ENCODE measurements around the gene MAGED1. TPM values are rescaled to one million over a fixed set of nuclear protein-coding genes. Genes with fewer than 3 reads are reported as not detected.

Gene MAGED1
- total and polyA plus RNA-seq, 2 of the 8 experiments (the other 6 are each of a cell fraction or from before 2014, with no cell fraction given) = 91.0 to 91.1 TPM

- peaks cover 0 to 70% of the 10 kb centered on the region in 2 experiments; a peak in 2 of 4 replicates for H3K79me2 ChIP-seq (ENCODE audit: control insufficient read depth in 1 of 2, insufficient read depth in 2 of 2, low read length in 2 of 2)
- H3K4me3 ChIP-seq (ENCODE audit: extremely low read depth in 1 of 4, insufficient read depth in 2 of 4, low read depth in 3 of 4, low read length in 4 of 4) = no peak overlapping the region
- H3K79me1 ChIP-seq (ENCODE audit: low read depth, low read length) = no peaks in the 10 kb centered on the region
- no peak overlapping the region for H4K5ac ChIP-seq (ENCODE audit: insufficient read length, low read depth, low read length)
- no peak overlapping the region for H3K27ac ChIP-seq (ENCODE audit: low read depth, low read length)
- no peak overlapping the region for H2BK12ac ChIP-seq (ENCODE audit: low read depth, low read length)
- no peak overlapping the region for H3K18ac ChIP-seq (ENCODE audit: extremely low read depth, low read length)
- no peaks in the 10 kb centered on the region for H3K36me3 ChIP-seq (ENCODE audit: control insufficient read depth in 2 of 4, insufficient read depth in 4 of 4, low read length in 3 of 4)
- FAIRE-seq = no peak
- H3K14ac ChIP-seq (ENCODE audit: insufficient read length) = no peak overlapping the region
- no peak overlapping the region for H2BK120ac ChIP-seq (replicated peaks; ENCODE audit: low read depth, low read length)
- peaks cover 3% of the 10 kb centered on the region; the same call in 1 of the 2 replicates for H3K23me2 ChIP-seq (ENCODE audit: low read depth, low read length)
- no peak overlapping the region for H2BK5ac ChIP-seq (ENCODE audit: low read depth, low read length)
- WGBS, 2 experiments (ENCODE audit: extremely low coverage in 1 of 2, insufficient coverage in 1 of 2, insufficient read length in 1 of 2, insufficient replicate concordance in 2 of 2, low coverage in 1 of 2, low lambda C conversion rate in 2 of 2, missing lambda C conversion rate in 1 of 2) = 91% methylated on average over 1 of the region's 1 CpG; no CpG with 5 or more reads in 1 of the 2 experiments
- no peak overlapping the region for H2AK5ac ChIP-seq (ENCODE audit: low read depth, low read length)
- H3K9ac ChIP-seq (replicated peaks in 1 of 4; ENCODE audit: extremely low read depth in 1 of 4, low read depth in 3 of 4, low read length in 3 of 4) = no peak overlapping the region
- ChIA-PET POLR2A (ENCODE audit: partially characterized antibody) (no interaction called here), CTCF (ENCODE audit: partially characterized antibody) (no interaction called here)
- H4K91ac ChIP-seq (replicated peaks; ENCODE audit: insufficient read length, low read length) = no peak overlapping the region
- no peak overlapping the region for H3K4me2 ChIP-seq (ENCODE audit: insufficient read depth in 1 of 2, low read depth in 2 of 2, low read length in 2 of 2)
- no peak overlapping the region for H3K4ac ChIP-seq (replicated peaks; ENCODE audit: insufficient read length, low read depth, low read length)
- TF ChIP-seq JUND (IDR thresholded peaks at IDR 0.05; ENCODE audit: low read length) (no peak), NRF1 (IDR thresholded peaks at IDR 0.05; ENCODE audit: low read depth, low read length) (no peak), GTF2F1 (IDR thresholded peaks at IDR 0.05; ENCODE audit: borderline replicate concordance, low read depth, low read length) (no peak), SIRT6 (IDR thresholded peaks at IDR 0.05; ENCODE audit: low read length) (no peak)
- no peak overlapping the region for H3K23ac ChIP-seq (ENCODE audit: insufficient read length)
- no peak for DNase-seq (ENCODE audit: low read depth in 1 of 2, low spot score in 2 of 2)
- no peaks in the 10 kb centered on the region for H3K9me3 ChIP-seq (ENCODE audit: insufficient read depth in 2 of 2, low read depth in 1 of 2, low read length in 1 of 2)
- H4K20me1 ChIP-seq (replicated peaks in 1 of 2; ENCODE audit: control insufficient read depth in 1 of 2, insufficient read depth in 2 of 2, low read length in 2 of 2) = peaks cover 0 to 3% of the 10 kb centered on the region in 2 experiments
- H2BK20ac ChIP-seq (ENCODE audit: low read length) = no peak overlapping the region
- H2AFZ ChIP-seq (ENCODE audit: low read length) = no peak overlapping the region
- H3K27me3 ChIP-seq (replicated peaks in 1 of 4; ENCODE audit: control insufficient read depth in 3 of 4, extremely low read depth in 1 of 4, insufficient read depth in 3 of 4, low read length in 3 of 4) = no peaks in the 10 kb centered on the region
- no peak overlapping the region for H4K8ac ChIP-seq (ENCODE audit: extremely low read depth, insufficient read depth, low read length)
- no peak overlapping the region for H3K56ac ChIP-seq (replicated peaks; ENCODE audit: insufficient read length, low read depth, low read length)
- H2BK15ac ChIP-seq (ENCODE audit: low read length) = no peak overlapping the region
- no peaks in the 10 kb centered on the region for H3K4me1 ChIP-seq (replicated peaks in 1 of 4; ENCODE audit: control insufficient read depth in 3 of 4, insufficient read depth in 4 of 4, low read length in 3 of 4)
These were observed 25.8 kb upstream of the MAGED1 start for GRCh38 chrX:51867626-51868025.

All from H1 (cell line).